T1000 (cell line): ENCODE data around the gene SMIM23.

Experiments
- DNase-seq: peaks from one replicate; lab custom pipeline; 2025; ENCODE audit warnings: mixed read lengths; lab: John Stamatoyannopoulos, UW

SMIM23 gene

DNA sequence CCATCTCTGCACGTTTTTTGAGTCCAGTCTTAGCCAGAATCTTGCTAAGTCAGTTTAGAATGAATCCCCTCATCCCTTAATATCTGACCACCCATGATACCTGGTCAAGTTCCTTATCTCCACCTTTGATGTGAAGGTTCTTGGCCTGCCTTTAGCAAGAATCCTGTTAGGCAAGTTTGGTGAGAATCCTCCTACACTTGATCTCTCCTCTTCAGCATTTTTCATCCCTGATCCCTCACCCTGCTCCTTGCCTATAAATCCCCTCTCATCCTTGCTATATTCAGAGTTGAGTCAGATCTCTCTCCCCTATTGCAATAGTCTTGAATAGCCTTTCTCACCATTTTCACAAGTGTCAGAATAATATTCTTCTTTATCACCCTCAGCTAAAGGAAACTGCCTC, 31.0 kb downstream of the SMIM23 start:
- no peak for DNase-seq

DNA sequence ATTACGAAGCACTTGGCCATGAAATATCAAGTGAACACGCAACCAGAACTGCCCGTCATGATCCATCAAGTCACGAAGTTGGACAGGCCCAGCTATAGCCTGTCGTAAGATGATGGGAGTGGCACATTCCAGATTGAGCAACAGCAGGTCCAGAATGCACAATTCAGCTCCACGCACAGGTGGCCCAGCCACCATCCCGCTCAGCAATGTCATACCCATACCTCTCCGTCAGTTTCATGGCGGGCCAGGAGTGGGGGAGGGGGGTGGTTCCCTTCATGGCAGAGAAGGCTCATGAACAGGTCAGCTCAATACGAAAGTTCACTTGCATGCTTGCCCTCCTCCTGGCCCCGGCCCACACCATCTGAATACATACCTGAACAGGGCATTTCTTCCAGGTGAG, 34.9 kb downstream of the SMIM23 start:
- DNase-seq: no peak

DNA sequence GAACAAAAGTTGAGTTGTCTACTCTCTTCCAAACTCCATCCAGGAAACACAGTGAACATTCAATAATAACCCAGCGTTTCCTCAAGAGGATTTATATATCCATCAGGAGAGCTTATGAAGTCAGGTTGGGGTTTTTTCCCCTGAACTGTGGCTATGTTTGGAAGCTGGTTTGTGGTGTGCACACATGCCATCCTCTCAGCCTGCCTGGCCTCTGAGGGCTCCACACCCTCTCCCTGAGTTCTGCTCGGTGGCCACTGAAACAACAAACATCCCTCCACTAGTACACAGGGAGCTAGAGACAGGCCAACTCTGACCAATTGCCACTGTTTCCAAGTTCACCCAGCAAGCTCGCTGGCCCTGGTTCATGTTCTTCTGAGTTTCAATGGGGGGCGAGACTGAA, 35.7 kb downstream of the SMIM23 start:
- DNase-seq: no peak

DNA sequence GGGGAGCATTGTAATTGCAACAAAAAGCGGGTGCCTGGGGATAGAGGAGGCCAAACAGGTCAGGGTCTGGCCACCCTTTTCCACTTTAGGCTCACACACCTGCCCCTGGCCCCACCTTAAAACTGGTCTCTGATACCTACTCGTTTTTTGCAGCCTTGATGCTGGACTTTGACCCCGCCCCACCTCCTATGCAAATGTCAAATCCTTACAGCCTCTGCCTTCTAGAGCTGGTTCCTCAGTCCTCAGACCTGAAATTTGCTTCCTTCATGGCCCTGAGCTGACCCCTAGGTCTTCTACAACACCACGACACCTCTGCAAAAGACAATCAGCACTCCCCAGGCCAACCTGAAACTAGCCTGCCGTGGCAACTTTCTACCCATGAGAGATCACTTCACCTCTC, 37.7 kb downstream of the SMIM23 start:
- no peak for DNase-seq

DNA sequence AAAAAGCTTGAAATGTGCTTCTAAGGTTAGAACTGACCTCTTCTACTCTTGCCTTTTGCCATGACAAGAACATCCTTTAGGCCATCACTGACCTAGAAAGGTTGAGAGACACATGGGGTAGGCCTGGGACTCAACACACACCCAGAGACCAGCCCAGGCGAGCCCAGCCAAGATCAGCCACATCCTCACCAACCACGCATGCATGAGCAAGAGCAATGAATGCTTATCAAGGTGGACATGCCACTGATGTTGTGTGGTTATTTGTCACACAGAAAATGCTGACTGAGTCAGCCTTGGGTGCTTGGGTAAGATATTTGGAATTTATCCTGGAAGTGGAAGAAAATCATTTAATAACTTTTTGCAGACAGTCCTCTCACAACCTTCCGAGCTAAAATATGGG, 39.4 kb downstream of the SMIM23 start:
- DNase-seq: no peak

DNA sequence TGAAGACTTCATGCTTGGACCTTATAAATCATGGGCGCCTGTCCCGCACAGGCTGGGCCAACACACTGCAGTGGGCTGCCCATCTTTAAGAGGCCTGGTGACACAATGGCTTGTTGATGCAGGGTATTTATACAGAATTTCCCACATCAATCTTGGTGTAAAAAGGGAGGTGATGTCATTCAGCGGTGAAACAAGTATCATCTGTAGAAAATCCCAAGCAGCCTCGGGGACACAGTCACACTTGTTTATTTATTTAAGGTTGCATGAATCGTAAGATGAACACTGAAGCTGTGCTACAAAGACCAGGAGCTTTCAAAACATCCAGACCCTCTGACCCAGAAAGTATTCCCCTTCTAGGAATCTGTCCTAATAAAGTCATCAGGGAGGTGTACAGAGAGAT, 40.5 kb downstream of the SMIM23 start:
- no peak for DNase-seq

DNA sequence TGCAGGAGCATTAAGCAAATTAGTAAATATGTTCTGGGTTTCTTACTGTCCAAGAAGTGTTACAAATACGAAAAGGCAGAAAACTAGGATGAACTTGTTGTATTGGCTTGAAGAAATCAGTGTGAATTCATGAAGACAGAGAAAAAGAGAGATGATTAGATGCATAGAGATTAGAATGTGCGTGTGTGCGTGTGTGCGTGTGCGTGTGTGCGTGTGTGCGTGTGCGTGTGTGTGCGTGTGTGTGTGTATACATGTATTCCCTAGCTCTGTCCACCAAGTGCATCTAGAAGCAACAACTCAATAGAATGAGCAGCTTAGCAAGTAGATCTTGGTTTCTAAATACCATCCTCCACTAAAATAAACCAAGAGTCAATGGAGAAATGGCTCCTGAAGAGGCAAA, 41.5 kb downstream of the SMIM23 start:
- DNase-seq: no peak

DNA sequence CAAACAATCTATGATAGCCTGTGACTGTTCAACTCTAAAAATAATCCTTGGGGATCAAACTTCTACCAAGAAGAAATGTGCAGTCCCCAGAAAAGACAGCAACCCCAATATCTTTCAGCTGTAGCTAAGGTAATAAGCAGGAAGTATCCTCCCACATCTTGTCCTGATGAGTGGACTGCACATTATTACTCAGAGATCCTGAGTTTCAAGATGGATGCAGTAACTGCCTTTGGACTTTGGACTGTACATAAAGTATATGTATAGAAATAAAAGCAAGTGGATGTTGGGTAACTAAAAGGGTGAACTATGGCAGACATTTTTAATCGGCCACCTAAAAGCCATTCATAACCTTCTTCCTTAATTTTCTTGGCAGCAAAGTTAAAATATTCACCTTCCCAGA, 45.1 kb downstream of the SMIM23 start:
- DNase-seq: no peak

DNA sequence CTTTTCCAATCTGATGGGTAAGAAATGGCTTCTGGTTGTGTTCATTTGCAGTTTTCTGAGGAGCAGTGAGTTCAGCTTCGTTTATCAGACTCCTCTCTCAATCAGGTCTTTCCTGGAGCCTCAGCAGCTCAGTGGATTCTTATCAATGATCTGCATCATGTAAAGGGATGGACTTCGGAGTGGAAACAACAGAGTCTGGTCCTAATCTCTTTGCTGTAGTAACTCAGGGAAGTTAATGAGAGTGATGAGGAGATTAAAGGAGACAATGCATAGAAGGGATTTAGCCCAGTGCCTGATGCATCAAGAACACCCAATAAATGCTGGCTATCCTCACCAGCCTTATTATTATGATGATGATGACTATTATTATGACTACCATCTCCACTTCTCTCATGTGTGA, 47.2 kb downstream of the SMIM23 start:
- no peak for DNase-seq

DNA sequence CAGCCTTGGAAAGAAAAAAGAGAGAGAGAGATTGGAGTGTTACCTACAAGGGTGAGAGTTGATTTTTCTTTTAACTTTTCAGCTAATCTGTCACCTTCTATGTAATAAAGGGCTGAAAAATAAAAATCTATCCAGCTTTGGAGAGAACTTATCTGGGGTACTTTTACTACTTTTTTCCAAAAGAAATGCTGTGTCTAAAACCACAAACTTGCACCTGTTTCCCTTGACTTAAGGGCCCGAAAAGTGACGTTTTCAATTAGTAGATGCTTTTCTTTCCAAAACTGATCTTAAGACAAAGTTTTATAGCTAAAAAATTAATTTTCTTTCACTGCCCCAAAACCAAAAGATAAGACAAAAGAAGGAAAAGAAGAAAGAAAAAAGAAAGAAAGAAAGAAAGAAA, 48.8 kb downstream of the SMIM23 start:
- no peak for DNase-seq

DNA sequence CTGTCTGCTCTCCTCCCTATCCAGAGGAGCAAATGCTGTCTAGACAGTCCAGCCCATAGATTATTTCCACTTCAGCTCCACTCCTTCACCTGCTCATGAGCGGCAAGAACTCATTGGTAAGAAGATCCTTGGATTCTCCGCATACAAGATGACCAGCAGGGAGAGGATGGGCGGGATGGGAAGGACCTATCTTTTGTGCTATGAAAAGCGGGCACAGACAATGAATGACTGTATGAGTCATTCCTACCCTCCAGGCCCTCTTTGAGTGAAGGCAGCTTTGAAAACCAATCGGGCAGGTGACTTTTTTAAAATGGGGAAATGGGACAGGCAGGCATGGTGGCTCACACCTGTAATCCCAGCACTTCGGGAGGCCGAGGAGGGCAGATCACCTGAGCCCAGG, 49.4 kb downstream of the SMIM23 start:
- DNase-seq: no peak

DNA sequence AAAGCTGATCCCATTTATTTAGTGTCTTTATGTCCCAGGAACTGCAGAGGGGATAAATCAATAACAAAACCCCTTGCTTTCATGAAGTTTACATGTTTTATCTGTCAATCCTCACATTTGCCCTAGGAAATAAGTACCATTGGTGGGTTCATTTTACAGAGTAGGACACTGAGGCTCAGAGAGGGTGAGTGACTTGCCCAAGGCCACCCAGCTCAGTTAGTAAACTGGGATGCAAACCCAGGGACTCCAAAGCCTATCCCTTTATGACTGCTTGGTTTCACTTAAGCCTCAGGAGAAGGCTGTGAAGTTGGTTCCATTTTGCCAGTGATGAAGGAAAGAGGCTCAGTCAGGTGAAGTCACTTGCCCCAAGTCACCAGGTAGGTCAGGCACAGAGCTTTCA, 51.9 kb downstream of the SMIM23 start:
- no peak for DNase-seq

DNA sequence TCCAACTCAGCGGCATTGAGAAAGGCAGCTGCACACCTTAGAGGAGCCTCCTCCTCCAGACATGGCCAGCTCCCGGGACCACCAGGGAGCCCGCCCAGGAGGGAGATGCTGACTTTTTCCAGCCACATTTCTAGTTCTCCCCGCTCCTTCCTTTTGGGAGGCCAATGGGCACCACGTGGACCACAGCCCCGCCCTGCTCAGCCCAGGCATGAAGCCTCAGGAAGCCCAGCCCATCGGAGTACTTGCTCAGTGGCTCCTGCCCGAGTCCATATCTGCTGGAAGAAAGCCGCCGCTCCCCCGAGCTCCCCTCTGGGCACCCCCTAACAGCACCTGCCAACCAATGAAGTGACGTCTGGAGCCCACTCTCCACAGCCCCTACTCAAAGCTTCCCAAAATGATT, 52.4 kb downstream of the SMIM23 start:
- no peak for DNase-seq

DNA sequence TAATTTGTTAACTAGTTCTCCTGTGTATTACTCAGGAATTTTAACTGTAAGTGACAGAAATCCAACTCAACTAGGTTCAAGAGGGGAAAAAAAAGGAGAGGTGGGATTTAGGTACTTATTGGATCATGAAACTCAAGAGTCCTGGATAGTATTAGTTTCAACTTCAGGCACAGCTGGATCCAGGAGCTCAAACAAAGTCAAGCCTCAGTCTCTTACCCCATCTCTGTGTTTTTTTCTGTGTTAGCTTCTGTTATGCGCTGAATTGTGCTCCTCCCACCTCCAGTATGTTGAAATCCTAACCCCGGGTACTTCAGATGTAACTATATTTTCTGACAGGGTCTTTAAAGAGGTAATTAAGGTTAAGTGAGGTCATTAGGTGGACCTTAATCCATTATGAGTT, 53.5 kb downstream of the SMIM23 start:
- DNase-seq: no peak

DNA sequence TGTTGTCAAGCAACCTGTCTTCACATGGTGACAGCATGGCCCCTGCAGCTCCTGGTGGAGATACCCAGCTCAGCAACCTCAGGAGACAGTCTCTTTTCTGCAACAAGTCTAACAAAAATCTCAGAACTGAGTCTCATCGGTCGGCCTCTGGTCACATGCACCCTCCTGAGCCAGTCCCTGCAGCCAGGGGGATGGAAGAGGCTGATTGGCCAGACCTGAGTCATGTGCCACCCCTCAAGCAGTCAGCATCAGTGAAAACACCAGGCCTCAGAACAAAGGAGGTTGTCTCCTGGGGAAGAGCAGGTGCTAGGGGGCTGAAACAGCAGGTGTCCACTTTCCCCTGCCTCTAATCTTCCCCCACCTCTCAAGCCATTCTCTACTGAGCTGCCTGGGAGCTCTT, 54.4 kb downstream of the SMIM23 start:
- DNase-seq: no peak
